ENCODE data around the gene KRTAP1-3.
"Not testable (repeated sequence)": the region's sequence is repeated elsewhere in the genome, so short reads cannot be mapped to it uniquely, and the experiment has no call there.

Gene KRTAP1-3

GRCh38 chr17:41034346-41034935, at the start of gene KRTAP1-3:
Gene KRTAP1-3 (minus strand): TSS chr17:41034874. CDS start chr17:41034821, 53 bp downstream.
- DNase-seq (ENCODE audit: low spot score): not testable (repeated sequence)

GRCh38 chr17:41084100-41084856, 49.6 kb upstream of the KRTAP1-3 start, which contains the start of gene KRTAP4-7:
Gene KRTAP4-7 (plus strand): TSS chr17:41084150. CDS start chr17:41084207, 57 bp downstream.
- not testable (repeated sequence) for DNase-seq (ENCODE audit: low spot score)

- not testable (repeated sequence) for DNase-seq (ENCODE audit: low spot score)
These were observed 48.8 kb upstream of the KRTAP1-3 start for GRCh38 chr17:41083427-41083826.

- no peak for DNase-seq (ENCODE audit: low spot score)
These were observed 48.0 kb upstream of the KRTAP1-3 start for GRCh38 chr17:41082626-41083025.

- no peak for DNase-seq (ENCODE audit: low spot score)
These were observed 42.1 kb upstream of the KRTAP1-3 start for GRCh38 chr17:41076788-41077187.

GRCh38 chr17:41073676-41074075, 39.0 kb upstream of the KRTAP1-3 start:
- no peak for DNase-seq (ENCODE audit: low spot score)

- DNase-seq (ENCODE audit: low spot score): no peak
These were observed 37.1 kb upstream of the KRTAP1-3 start for GRCh38 chr17:41071606-41072360.

GRCh38 chr17:41069031-41069430, 34.4 kb upstream of the KRTAP1-3 start:
- DNase-seq (ENCODE audit: low spot score): no peak

- no peak for DNase-seq (ENCODE audit: low spot score)
These were observed 32.6 kb upstream of the KRTAP1-3 start for GRCh38 chr17:41067281-41067680.

GRCh38 chr17:41065829-41066624, 31.4 kb upstream of the KRTAP1-3 start, which contains the start of gene KRTAP2-4:
Gene KRTAP2-4 (minus strand): TSS chr17:41065879. CDS start chr17:41065845, 34 bp downstream.
- no peak for DNase-seq (ENCODE audit: low spot score)

GRCh38 chr17:41065016-41065689, 30.5 kb upstream of the KRTAP1-3 start:
- DNase-seq (ENCODE audit: low spot score): not testable (repeated sequence)

- no peak for DNase-seq (ENCODE audit: low spot score)
These were observed 29.6 kb upstream of the KRTAP1-3 start for GRCh38 chr17:41064301-41064700.

GRCh38 chr17:41063449-41063848, 28.8 kb upstream of the KRTAP1-3 start:
- DNase-seq (ENCODE audit: low spot score): no peak

- DNase-seq (ENCODE audit: low spot score): no peak
These were observed 27.3 kb upstream of the KRTAP1-3 start for GRCh38 chr17:41061964-41062363.

- DNase-seq (ENCODE audit: low spot score): no peak
These were observed 25.5 kb upstream of the KRTAP1-3 start, which contains the start of gene KRTAP2-3 for GRCh38 chr17:41060052-41060604. Gene KRTAP2-3 (minus strand): TSS chr17:41060114. CDS start chr17:41060050, 64 bp downstream.

GRCh38 chr17:41059276-41060051, 24.8 kb upstream of the KRTAP1-3 start:
- not testable (repeated sequence) for DNase-seq (ENCODE audit: low spot score)

GRCh38 chr17:41058741-41059140, 24.1 kb upstream of the KRTAP1-3 start:
- no peak for DNase-seq (ENCODE audit: low spot score)

- DNase-seq (ENCODE audit: low spot score): no peak
These were observed 22.9 kb upstream of the KRTAP1-3 start for GRCh38 chr17:41057547-41057946.

- not testable (repeated sequence) for DNase-seq (ENCODE audit: low spot score)
These were observed 20.5 kb upstream of the KRTAP1-3 start, which contains the start of gene KRTAP2-2 for GRCh38 chr17:41055130-41055529. Gene KRTAP2-2 (minus strand): TSS chr17:41055230. CDS start chr17:41055211, 19 bp downstream.

- DNase-seq (ENCODE audit: low spot score): not testable (repeated sequence)
These were observed 19.9 kb upstream of the KRTAP1-3 start for GRCh38 chr17:41054556-41054955.

All from CD4-positive, alpha-beta T cell treated with Interleukin-15 for 4 hours (primary cell).